GM21723 (cell line): ENCODE results near the gene TECTA.
A peak's percentile ranks its signal among the peaks of the same experiment; 100 is the strongest.
"Not testable (repeated sequence)": the region's sequence is repeated elsewhere in the genome, so short reads cannot be mapped to it uniquely, and the experiment has no call there.

ENCODE experiments used
- ATAC-seq: cut with Tn5 transposase; IDR thresholded peaks from one replicate; pipeline ENCODE4 v1.9.1; 2021; ENCODE audit warnings: mild to moderate bottlenecking, moderate library complexity; ENCODE audit not compliant: unreplicated experiment

TECTA gene

GRCh38 chr11:121225382-121225781 is 124.3 kb downstream of the TECTA start:
- no peak for ATAC-seq

GRCh38 chr11:121226415-121227263 is 125.6 kb downstream of the TECTA start:
- ATAC-seq: no peak

GRCh38 chr11:121228851-121229250 is 127.8 kb downstream of the TECTA start:
- ATAC-seq: no peak

GRCh38 chr11:121229495-121230215 is 128.6 kb downstream of the TECTA start:
- no peak for ATAC-seq

GRCh38 chr11:121231576-121232278 is 130.7 kb downstream of the TECTA start:
- ATAC-seq: no peak

- no peak for ATAC-seq
Measured at GRCh38 chr11:121235057-121235456, 134.0 kb downstream of the TECTA start.

GRCh38 chr11:121236115-121237001 is 135.3 kb downstream of the TECTA start:
- peak; percentile 84 for ATAC-seq

GRCh38 chr11:121237247-121237646 is 136.2 kb downstream of the TECTA start:
- peak; percentile 42 for ATAC-seq

GRCh38 chr11:121237686-121238658 is 136.9 kb downstream of the TECTA start:
- ATAC-seq: peak; percentile 18

GRCh38 chr11:121238956-121239355 is 137.9 kb downstream of the TECTA start:
- no peak for ATAC-seq

GRCh38 chr11:121240001-121240400 is 139.0 kb downstream of the TECTA start:
- not testable (repeated sequence) for ATAC-seq

GRCh38 chr11:121240650-121241303 is 139.7 kb downstream of the TECTA start:
- ATAC-seq: no peak
